WTC11 (cell line): ENCODE results near the gene HTRA2.

ENCODE experiments used
- ATF1 ChIP-seq: sonication (generic); formaldehyde crosslinking; IDR thresholded peaks from 2 replicates; pipeline ENCODE4 v1.8.1; 2023; ENCODE audit warnings: mild to moderate bottlenecking, moderate library complexity, missing genetic modification reagents
- ATF6 ChIP-seq: sonication (generic); formaldehyde crosslinking; IDR thresholded peaks from 2 replicates; pipeline ENCODE4 v1.8.1; 2023; ENCODE audit warnings: mild to moderate bottlenecking, missing genetic modification reagents
- CREB1 ChIP-seq: sonication (generic); formaldehyde crosslinking; IDR thresholded peaks from 2 replicates; pipeline ENCODE4 v1.8.0; 2023; ENCODE audit warnings: mild to moderate bottlenecking, missing genetic modification reagents
- ESRRA ChIP-seq: sonication (generic); formaldehyde crosslinking; IDR thresholded peaks from 2 replicates; pipeline ENCODE4 v1.8.1; 2022; ENCODE audit warnings: mild to moderate bottlenecking, missing genetic modification reagents, borderline replicate concordance
- KAT7 ChIP-seq: sonication (generic); formaldehyde crosslinking; IDR thresholded peaks from 2 replicates; pipeline ENCODE4 v1.8.1; 2023; ENCODE audit warnings: missing genetic modification reagents, mild to moderate bottlenecking, borderline replicate concordance
- PRDM15 ChIP-seq: sonication (generic); formaldehyde crosslinking; IDR thresholded peaks from 2 replicates; pipeline ENCODE4 v1.8.0; 2022; ENCODE audit warnings: missing genetic modification reagents
- USF2 ChIP-seq: sonication (generic); formaldehyde crosslinking; IDR thresholded peaks from 2 replicates; pipeline ENCODE4 v1.8.1; 2023; ENCODE audit warnings: mild to moderate bottlenecking, missing genetic modification reagents, moderate library complexity
- ZSCAN18 ChIP-seq: fragments of 250-450 bp; sonication (Bioruptor Pico); IDR thresholded peaks from 2 replicates; pipeline ENCODE4 v2.1.2; 2022; ENCODE audit warnings: mild to moderate bottlenecking, moderate library complexity
- TF ChIP-seq, protein P1 (sequence below): fragments of 200-600 bp; IDR thresholded peaks from 2 replicates; pipeline ENCODE4 v1.8.0; 2022; ENCODE audit warnings: antibody characterized with exemption
- TF ChIP-seq, protein P2 (sequence below): sonication (generic); formaldehyde crosslinking; conservative IDR thresholded peaks from 2 replicates; pipeline ENCODE4 v1.8.1; 2022; ENCODE audit warnings: mild to moderate bottlenecking, missing genetic modification reagents
- TF ChIP-seq, protein P3 (sequence below): fragments of 250-450 bp; sonication (Bioruptor Pico); IDR thresholded peaks from 2 replicates; pipeline ENCODE4 v1.9.0; 2021; ENCODE audit warnings: mild to moderate bottlenecking

GRCh38 chr2:74554820-74555531 is 25.2 kb downstream of the HTRA2 start:
- TF ChIP-seq ATF1 (CRISPR knock-in tag): no peak
- TF ChIP-seq KAT7: 0 out of 2 replicates have a peak, but pooled peaks have one; percentile 53
- TF ChIP-seq, protein P1, sequence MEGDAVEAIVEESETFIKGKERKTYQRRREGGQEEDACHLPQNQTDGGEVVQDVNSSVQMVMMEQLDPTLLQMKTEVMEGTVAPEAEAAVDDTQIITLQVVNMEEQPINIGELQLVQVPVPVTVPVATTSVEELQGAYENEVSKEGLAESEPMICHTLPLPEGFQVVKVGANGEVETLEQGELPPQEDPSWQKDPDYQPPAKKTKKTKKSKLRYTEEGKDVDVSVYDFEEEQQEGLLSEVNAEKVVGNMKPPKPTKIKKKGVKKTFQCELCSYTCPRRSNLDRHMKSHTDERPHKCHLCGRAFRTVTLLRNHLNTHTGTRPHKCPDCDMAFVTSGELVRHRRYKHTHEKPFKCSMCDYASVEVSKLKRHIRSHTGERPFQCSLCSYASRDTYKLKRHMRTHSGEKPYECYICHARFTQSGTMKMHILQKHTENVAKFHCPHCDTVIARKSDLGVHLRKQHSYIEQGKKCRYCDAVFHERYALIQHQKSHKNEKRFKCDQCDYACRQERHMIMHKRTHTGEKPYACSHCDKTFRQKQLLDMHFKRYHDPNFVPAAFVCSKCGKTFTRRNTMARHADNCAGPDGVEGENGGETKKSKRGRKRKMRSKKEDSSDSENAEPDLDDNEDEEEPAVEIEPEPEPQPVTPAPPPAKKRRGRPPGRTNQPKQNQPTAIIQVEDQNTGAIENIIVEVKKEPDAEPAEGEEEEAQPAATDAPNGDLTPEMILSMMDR: no peak
- no peak for TF ChIP-seq USF2 (CRISPR knock-in tag)
- TF ChIP-seq, protein P2, sequence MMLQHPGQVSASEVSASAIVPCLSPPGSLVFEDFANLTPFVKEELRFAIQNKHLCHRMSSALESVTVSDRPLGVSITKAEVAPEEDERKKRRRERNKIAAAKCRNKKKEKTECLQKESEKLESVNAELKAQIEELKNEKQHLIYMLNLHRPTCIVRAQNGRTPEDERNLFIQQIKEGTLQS: no peak
- TF ChIP-seq CREB1 (CRISPR knock-in tag): no peak
- TF ChIP-seq PRDM15 (CRISPR knock-in tag): 0 out of 2 replicates have a peak, but pooled peaks have one; percentile 30
- TF ChIP-seq ATF6 (CRISPR knock-in tag): no peak
- TF ChIP-seq ZSCAN18 (CRISPR knock-in tag): no peak
- TF ChIP-seq ESRRA (CRISPR knock-in tag): no peak
- TF ChIP-seq, protein P3, sequence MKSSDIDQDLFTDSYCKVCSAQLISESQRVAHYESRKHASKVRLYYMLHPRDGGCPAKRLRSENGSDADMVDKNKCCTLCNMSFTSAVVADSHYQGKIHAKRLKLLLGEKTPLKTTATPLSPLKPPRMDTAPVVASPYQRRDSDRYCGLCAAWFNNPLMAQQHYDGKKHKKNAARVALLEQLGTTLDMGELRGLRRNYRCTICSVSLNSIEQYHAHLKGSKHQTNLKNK (CRISPR knock-in tag): no peak
